WTC11 (cell line): Measurements from ENCODE around the gene PA2G4. TPM values are rescaled to one million over a fixed set of nuclear protein-coding genes. Genes with fewer than 3 reads are reported as not detected.

Source experiments
- ATF1 ChIP-seq: sonication (generic); formaldehyde crosslinking; IDR thresholded peaks from 2 replicates; pipeline ENCODE4 v1.8.1; 2023; ENCODE audit warnings: mild to moderate bottlenecking, moderate library complexity, missing genetic modification reagents
- ATF6 ChIP-seq: sonication (generic); formaldehyde crosslinking; IDR thresholded peaks from 2 replicates; pipeline ENCODE4 v1.8.1; 2023; ENCODE audit warnings: mild to moderate bottlenecking, missing genetic modification reagents
- CBFB ChIP-seq: sonication (generic); formaldehyde crosslinking; IDR thresholded peaks from 2 replicates; pipeline ENCODE4 v1.8.1; 2022; ENCODE audit warnings: mild to moderate bottlenecking, low read depth, missing genetic modification reagents
- CREM ChIP-seq: sonication (generic); formaldehyde crosslinking; IDR thresholded peaks from 2 replicates; pipeline ENCODE4 v1.8.1; 2022; ENCODE audit warnings: mild to moderate bottlenecking, missing genetic modification reagents, moderate library complexity
- EMX1 ChIP-seq: fragments of 250-450 bp; sonication (Bioruptor Pico); IDR thresholded peaks from 2 replicates; pipeline ENCODE4 v1.8.0; 2021; ENCODE audit warnings: mild to moderate bottlenecking
- ERG ChIP-seq: fragments of 250-450 bp; sonication (Bioruptor Pico); IDR thresholded peaks from 2 replicates; pipeline ENCODE4 v1.8.0; 2021; ENCODE audit warnings: mild to moderate bottlenecking
- ETV6 ChIP-seq: sonication (generic); formaldehyde crosslinking; IDR thresholded peaks from 2 replicates; pipeline ENCODE4 v1.8.1; 2022; ENCODE audit warnings: mild to moderate bottlenecking, missing genetic modification reagents
- FOXJ3 ChIP-seq: sonication (generic); formaldehyde crosslinking; IDR thresholded peaks from 2 replicates; pipeline ENCODE4 v1.9.0; 2021; ENCODE audit warnings: missing genetic modification reagents, mild to moderate bottlenecking, borderline replicate concordance
- GTF2I ChIP-seq: fragments of 250-450 bp; sonication (Bioruptor Pico); conservative IDR thresholded peaks from 2 replicates; pipeline ENCODE4 v1.4.0; 2021; ENCODE audit warnings: mild to moderate bottlenecking
- JUN ChIP-seq: sonication (generic); formaldehyde crosslinking; IDR thresholded peaks from 2 replicates; pipeline ENCODE4 v1.8.0; 2023; ENCODE audit warnings: mild to moderate bottlenecking, missing genetic modification reagents
- MYBL2 ChIP-seq: sonication (generic); formaldehyde crosslinking; IDR thresholded peaks from 2 replicates; pipeline ENCODE4 v1.8.1; 2023; ENCODE audit warnings: mild to moderate bottlenecking, moderate library complexity, missing genetic modification reagents
- NFATC4 ChIP-seq: fragments of 250-450 bp; sonication (Bioruptor Pico); IDR thresholded peaks from 2 replicates; pipeline ENCODE4 v1.9.0; 2021; ENCODE audit warnings: mild to moderate bottlenecking
- NFYB ChIP-seq: sonication (generic); formaldehyde crosslinking; conservative IDR thresholded peaks from 2 replicates; pipeline ENCODE4 v1.8.0; 2022; ENCODE audit warnings: low read depth, missing genetic modification reagents
- NR1H2 ChIP-seq: sonication (generic); formaldehyde crosslinking; IDR thresholded peaks from 2 replicates; pipeline ENCODE4 v1.9.0; 2021; ENCODE audit warnings: mild to moderate bottlenecking, moderate library complexity, missing genetic modification reagents
- PRRX2 ChIP-seq: fragments of 250-450 bp; sonication (Bioruptor Pico); IDR thresholded peaks from 2 replicates; pipeline ENCODE4 v1.8.0; 2021; ENCODE audit warnings: mild to moderate bottlenecking
- RELA ChIP-seq: sonication (generic); formaldehyde crosslinking; IDR thresholded peaks from 2 replicates; pipeline ENCODE4 v1.8.1; 2022; ENCODE audit warnings: missing genetic modification reagents, mild to moderate bottlenecking, borderline replicate concordance
- SMAD4 ChIP-seq: sonication (generic); formaldehyde crosslinking; IDR thresholded peaks from 2 replicates; pipeline ENCODE4 v1.8.0; 2022; ENCODE audit warnings: mild to moderate bottlenecking, missing genetic modification reagents
- SP1 ChIP-seq: sonication (generic); formaldehyde crosslinking; conservative IDR thresholded peaks from 2 replicates; pipeline ENCODE4 v1.8.1; 2022; ENCODE audit warnings: missing genetic modification reagents
- TP53 ChIP-seq: sonication (generic); formaldehyde crosslinking; IDR thresholded peaks from 2 replicates; pipeline ENCODE4 v1.8.1; 2023; ENCODE audit warnings: mild to moderate bottlenecking, missing genetic modification reagents
- USF2 ChIP-seq: sonication (generic); formaldehyde crosslinking; IDR thresholded peaks from 2 replicates; pipeline ENCODE4 v1.8.1; 2023; ENCODE audit warnings: mild to moderate bottlenecking, missing genetic modification reagents, moderate library complexity
- ZMAT4 ChIP-seq: fragments of 250-450 bp; sonication (Bioruptor Pico); IDR thresholded peaks from 2 replicates; pipeline ENCODE4 v1.9.0; 2021; ENCODE audit warnings: mild to moderate bottlenecking
- ZNF138 ChIP-seq: sonication (generic); formaldehyde crosslinking; conservative IDR thresholded peaks from 2 replicates; pipeline ENCODE4 v1.8.1; 2022; ENCODE audit warnings: mild to moderate bottlenecking, moderate library complexity, missing genetic modification reagents
- ZNF219 ChIP-seq: sonication (generic); formaldehyde crosslinking; IDR thresholded peaks from 2 replicates; pipeline ENCODE4 v1.8.0; 2023; ENCODE audit warnings: missing genetic modification reagents, mild to moderate bottlenecking, borderline replicate concordance
- ZNF232 ChIP-seq: sonication (generic); formaldehyde crosslinking; IDR thresholded peaks from 2 replicates; pipeline ENCODE4 v1.8.0; 2022; ENCODE audit warnings: mild to moderate bottlenecking, missing genetic modification reagents
- total RNA-seq: library from RNA; stranded (reverse); gene quantifications from 3 replicates; pipeline ENCODE4 v1.2.3, GENCODE V29; 2021
- TF ChIP-seq, protein P1 (sequence below): sonication (generic); formaldehyde crosslinking; IDR thresholded peaks from 2 replicates; pipeline ENCODE4 v1.8.1; 2022; ENCODE audit warnings: low read depth, missing genetic modification reagents, borderline replicate concordance
- TF ChIP-seq, protein P2 (sequence below): sonication (generic); formaldehyde crosslinking; IDR thresholded peaks from 2 replicates; pipeline ENCODE4 v1.8.1; 2023; ENCODE audit warnings: mild to moderate bottlenecking, missing genetic modification reagents, borderline replicate concordance
- TF ChIP-seq, protein P3 (sequence below): fragments of 250-450 bp; sonication (Bioruptor Pico); IDR thresholded peaks from 2 replicates; pipeline ENCODE4 v2.1.2; 2022; ENCODE audit warnings: mild to moderate bottlenecking, moderate library complexity

PA2G4 gene
- total RNA-seq, 1 experiment from 2014 or later: 249 TPM

- no peak for TF ChIP-seq RELA (CRISPR knock-in tag)
- no peak for TF ChIP-seq NFATC4 (CRISPR knock-in tag)
- TF ChIP-seq NFYB (CRISPR knock-in tag): no peak
- no peak for TF ChIP-seq NR1H2 (CRISPR knock-in tag)
- TF ChIP-seq FOXJ3 (CRISPR knock-in tag): no peak
- TF ChIP-seq PRRX2 (CRISPR knock-in tag): no peak
- no peak for TF ChIP-seq ZMAT4
- 0 out of 2 replicates have a peak, but pooled peaks have one; percentile 2 for TF ChIP-seq SP1 (CRISPR knock-in tag)
- TF ChIP-seq, protein P1, sequence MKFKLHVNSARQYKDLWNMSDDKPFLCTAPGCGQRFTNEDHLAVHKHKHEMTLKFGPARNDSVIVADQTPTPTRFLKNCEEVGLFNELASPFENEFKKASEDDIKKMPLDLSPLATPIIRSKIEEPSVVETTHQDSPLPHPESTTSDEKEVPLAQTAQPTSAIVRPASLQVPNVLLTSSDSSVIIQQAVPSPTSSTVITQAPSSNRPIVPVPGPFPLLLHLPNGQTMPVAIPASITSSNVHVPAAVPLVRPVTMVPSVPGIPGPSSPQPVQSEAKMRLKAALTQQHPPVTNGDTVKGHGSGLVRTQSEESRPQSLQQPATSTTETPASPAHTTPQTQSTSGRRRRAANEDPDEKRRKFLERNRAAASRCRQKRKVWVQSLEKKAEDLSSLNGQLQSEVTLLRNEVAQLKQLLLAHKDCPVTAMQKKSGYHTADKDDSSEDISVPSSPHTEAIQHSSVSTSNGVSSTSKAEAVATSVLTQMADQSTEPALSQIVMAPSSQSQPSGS (CRISPR knock-in tag): no peak
- no peak for TF ChIP-seq USF2 (CRISPR knock-in tag)
- TF ChIP-seq, protein P2, sequence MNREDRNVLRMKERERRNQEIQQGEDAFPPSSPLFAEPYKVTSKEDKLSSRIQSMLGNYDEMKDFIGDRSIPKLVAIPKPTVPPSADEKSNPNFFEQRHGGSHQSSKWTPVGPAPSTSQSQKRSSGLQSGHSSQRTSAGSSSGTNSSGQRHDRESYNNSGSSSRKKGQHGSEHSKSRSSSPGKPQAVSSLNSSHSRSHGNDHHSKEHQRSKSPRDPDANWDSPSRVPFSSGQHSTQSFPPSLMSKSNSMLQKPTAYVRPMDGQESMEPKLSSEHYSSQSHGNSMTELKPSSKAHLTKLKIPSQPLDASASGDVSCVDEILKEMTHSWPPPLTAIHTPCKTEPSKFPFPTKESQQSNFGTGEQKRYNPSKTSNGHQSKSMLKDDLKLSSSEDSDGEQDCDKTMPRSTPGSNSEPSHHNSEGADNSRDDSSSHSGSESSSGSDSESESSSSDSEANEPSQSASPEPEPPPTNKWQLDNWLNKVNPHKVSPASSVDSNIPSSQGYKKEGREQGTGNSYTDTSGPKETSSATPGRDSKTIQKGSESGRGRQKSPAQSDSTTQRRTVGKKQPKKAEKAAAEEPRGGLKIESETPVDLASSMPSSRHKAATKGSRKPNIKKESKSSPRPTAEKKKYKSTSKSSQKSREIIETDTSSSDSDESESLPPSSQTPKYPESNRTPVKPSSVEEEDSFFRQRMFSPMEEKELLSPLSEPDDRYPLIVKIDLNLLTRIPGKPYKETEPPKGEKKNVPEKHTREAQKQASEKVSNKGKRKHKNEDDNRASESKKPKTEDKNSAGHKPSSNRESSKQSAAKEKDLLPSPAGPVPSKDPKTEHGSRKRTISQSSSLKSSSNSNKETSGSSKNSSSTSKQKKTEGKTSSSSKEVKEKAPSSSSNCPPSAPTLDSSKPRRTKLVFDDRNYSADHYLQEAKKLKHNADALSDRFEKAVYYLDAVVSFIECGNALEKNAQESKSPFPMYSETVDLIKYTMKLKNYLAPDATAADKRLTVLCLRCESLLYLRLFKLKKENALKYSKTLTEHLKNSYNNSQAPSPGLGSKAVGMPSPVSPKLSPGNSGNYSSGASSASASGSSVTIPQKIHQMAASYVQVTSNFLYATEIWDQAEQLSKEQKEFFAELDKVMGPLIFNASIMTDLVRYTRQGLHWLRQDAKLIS (CRISPR knock-in tag): no peak
- no peak for TF ChIP-seq SMAD4 (CRISPR knock-in tag)
- no peak for TF ChIP-seq ZNF138 (CRISPR knock-in tag)
- no peak for TF ChIP-seq ERG (CRISPR knock-in tag)
- TF ChIP-seq ATF6 (CRISPR knock-in tag): no peak
- TF ChIP-seq JUN (CRISPR knock-in tag): no peak
- TF ChIP-seq ZNF232 (CRISPR knock-in tag): no peak
- TF ChIP-seq EMX1: no peak
- TF ChIP-seq CREM (CRISPR knock-in tag): peak; percentile 61; the same call in 1 of the 2 replicates
- no peak for TF ChIP-seq ZNF219 (CRISPR knock-in tag)
- no peak for TF ChIP-seq CBFB (CRISPR knock-in tag)
- TF ChIP-seq, protein P3, sequence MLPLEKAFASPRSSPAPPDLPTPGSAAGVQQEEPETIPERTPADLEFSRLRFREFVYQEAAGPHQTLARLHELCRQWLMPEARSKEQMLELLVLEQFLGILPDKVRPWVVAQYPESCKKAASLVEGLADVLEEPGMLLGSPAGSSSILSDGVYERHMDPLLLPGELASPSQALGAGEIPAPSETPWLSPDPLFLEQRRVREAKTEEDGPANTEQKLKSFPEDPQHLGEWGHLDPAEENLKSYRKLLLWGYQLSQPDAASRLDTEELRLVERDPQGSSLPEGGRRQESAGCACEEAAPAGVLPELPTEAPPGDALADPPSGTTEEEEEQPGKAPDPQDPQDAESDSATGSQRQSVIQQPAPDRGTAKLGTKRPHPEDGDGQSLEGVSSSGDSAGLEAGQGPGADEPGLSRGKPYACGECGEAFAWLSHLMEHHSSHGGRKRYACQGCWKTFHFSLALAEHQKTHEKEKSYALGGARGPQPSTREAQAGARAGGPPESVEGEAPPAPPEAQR: no peak
- TF ChIP-seq TP53: no peak
- TF ChIP-seq GTF2I: no peak
- TF ChIP-seq ETV6 (CRISPR knock-in tag): no peak
- no peak for TF ChIP-seq ATF1
- TF ChIP-seq MYBL2: peak; percentile 60
These were observed 24.4 kb upstream of the PA2G4 start, which contains the start of gene ERBB3 (continued) for GRCh38 chr12:56079723-56080555.
